Stimulated activated CD4-positive, alpha-beta T cell treated with anti-CD3 and anti-CD28 coated beads, Interleukin-15, amount 100 ng/mL, for 48 hours (primary cell): ENCODE results near the gene MYBBP1A.

Experiments used
- DNase-seq, 2 donors: peaks; one replicate each; pipeline ENCODE4 v3.0.0-alpha.2; 2020; ENCODE audit warnings: low read depth in 2 of 2

MYBBP1A gene

GRCh38 chr17:4520894-4521600 lies 34.1 kb downstream of the MYBBP1A start:
- no peak for DNase-seq

DNA sequence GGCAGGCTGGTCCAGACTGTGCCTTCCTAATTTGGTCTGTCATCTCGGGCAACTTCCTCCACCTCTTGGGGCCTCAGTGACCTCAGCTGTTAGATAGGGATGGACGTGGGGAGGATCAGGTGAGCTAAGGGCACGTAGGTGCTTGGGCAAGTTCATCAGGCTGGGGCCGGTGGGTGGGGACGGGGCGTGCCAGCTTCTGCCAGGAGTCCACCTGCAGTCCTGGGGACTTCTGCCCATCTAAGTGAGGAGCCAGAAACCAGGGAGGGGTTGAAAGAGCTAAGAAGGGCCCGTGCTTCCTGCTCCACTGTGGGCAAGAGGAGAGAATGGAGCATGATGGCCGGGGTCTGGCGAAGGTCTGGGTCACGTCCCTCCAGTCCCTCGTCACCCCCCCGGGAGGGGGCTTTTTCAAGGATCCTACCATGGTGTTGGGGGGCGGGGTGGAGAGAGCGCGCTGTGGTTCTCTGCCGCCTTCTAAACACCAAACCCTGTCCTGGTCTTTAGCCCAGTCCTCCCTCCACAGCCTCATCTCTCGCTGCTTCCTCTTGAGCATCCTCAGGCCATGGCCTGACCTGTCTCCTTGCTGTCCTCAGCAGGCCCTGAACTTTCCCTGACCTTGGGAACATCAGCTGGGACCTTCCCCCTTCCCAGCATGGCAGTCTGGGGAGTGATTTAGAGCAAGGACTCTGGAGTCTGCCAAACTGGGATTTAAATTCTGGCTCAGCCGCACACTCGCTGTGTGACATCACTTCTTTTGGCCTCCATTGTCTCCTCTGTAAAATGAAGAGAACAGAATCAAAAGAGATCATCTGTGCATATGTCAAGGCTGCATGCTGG lies 34.9 kb downstream of the MYBBP1A start:
- DNase-seq, result no peak

GRCh38 chr17:4519361-4519788 lies 35.8 kb downstream of the MYBBP1A start:
- no peak for DNase-seq

DNA sequence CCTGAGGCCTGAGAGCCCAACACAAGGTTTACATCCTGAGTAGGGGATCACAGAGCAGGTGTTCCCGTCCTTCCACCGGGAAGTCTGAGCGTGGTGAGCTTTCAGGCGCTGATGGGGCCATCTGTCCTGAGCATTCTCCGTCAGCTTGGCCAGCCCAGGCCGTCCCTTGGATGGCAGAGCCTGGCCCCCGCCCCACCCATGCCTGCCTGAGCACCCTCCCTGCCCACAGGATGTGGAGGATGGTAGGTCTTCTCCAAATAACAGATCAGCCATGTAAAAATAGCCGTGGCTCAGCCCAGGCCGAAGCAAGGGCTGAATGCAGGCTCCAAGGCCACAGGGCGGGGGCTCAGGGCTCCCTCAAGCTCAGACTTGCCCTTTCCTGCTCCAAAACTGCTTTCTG lies 36.3 kb downstream of the MYBBP1A start:
- DNase-seq, result no peak

DNA sequence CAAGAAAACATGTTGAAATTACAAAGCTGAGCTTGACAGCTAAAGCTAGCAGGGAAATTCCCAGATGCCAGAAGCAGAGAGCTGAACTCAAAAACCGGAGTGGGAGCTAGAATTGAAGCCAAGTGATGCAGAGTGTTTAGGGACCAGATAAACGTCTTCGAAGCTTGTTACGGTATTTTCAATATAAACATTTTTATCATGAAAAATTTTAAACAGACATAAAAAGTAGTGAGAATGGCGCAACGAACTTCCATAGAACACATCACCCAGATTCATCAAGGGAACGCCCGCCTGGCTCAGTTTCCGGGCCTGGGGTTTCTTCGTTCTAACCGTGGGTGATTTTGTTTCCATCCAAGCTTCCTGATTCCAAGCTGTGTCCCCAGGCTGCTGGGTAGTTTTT lies 38.4 kb downstream of the MYBBP1A start:
- no peak for DNase-seq

DNA sequence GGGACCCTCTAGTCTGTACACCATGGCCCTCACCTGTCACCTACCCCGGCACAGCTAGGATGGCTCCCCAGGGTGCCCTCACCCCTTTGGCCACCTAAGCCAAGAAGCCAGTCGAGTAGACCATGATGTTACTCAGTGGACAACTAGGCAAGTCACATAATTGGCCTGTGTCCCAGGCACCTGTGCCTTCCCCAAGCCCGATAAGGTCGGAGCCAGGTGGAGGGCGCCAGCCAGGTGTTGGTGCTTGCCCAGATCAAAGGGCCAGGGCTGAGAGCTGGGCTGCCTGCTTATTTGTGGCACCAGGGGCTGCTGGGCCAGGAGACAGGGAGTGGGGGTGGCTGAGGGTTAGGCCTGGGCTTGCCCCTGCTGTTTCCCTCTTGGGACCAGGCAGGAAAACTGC lies 39.7 kb downstream of the MYBBP1A start:
- no peak for DNase-seq

DNA sequence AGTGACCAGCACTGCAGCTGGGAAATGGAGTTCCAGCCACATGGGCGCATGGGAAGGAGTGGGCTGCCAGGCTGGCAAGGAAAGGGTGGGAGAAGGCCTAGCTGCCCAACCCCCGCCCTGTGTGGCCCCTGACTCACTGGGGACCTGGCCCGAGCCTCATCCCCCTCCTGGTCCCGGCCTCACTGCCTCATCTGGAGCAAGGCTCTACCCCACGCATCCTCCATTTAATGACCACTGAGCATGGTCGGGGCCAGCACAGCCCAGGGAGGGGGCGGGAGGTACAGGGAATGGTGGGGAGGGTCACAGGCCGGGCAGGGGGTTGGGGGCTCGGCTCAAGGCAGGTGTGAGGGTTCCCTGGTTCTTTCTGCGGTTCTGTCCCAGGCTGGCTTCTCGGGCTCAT lies 40.4 kb downstream of the MYBBP1A start:
- no peak for DNase-seq

DNA sequence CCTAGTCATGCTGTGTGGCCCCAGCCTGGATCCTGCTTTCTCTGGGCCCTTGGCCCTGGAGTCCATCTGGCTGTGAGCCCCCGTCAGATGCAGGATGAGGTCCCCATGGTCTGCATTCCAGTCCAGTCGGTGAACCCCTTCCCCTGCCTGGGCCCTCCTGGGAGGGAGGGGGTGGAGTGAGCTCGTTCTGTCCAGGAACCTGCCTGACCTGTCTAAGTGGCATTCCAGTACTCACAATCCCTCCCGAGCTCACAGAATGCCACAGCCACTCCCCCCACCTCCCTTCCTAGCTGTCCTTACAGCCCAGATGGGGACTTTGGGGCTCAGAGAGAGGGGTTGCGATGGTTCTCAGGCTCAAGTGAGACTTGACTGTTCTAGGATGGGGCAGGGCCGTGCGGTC lies 41.0 kb downstream of the MYBBP1A start:
- DNase-seq, result no peak

DNA sequence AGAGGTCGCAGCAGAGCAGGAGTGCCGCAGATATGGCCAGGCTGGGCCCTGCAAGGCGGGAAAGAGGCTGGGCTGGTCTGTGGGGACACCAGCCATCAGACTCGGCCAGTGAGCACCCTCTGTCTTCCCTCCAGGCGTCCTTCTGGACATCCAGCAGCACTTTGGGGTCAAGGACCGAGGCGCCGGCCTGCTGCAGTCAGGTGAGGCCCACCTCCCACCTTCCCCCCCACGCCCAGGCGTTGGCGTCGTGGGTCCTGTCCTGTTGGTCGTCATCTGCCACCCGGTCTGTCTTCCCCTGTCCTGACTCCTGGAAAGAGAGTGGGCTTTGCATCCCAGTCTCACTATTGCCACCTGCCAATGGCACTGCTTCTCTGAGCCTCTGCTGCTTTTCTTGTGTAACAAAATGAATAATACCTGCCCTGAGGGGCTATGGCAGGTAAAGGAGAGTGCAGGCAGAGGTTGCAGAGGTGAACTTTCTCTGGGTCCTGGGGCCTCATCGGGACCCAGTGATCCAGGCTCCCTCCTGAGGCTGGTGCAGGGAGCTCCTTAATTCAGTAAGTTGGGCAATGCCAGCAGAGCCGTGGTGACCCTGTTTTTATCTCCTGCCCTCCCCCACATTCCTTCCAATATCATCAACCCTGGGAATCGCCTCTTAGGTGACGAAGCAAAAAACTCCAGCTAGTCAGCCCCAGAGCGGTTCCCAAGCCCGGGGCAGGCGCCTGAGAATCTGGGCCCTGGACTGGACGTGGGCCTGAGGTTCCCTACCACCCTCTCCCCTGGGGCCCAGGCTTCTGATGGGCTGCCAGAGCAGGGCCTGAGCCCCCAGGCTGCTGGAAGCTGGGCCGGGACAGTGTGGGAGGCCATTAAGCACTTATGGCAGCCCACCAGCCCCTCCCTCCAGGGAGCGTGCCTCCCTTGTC lies 41.8 kb downstream of the MYBBP1A start:
- DNase-seq, result no peak

DNA sequence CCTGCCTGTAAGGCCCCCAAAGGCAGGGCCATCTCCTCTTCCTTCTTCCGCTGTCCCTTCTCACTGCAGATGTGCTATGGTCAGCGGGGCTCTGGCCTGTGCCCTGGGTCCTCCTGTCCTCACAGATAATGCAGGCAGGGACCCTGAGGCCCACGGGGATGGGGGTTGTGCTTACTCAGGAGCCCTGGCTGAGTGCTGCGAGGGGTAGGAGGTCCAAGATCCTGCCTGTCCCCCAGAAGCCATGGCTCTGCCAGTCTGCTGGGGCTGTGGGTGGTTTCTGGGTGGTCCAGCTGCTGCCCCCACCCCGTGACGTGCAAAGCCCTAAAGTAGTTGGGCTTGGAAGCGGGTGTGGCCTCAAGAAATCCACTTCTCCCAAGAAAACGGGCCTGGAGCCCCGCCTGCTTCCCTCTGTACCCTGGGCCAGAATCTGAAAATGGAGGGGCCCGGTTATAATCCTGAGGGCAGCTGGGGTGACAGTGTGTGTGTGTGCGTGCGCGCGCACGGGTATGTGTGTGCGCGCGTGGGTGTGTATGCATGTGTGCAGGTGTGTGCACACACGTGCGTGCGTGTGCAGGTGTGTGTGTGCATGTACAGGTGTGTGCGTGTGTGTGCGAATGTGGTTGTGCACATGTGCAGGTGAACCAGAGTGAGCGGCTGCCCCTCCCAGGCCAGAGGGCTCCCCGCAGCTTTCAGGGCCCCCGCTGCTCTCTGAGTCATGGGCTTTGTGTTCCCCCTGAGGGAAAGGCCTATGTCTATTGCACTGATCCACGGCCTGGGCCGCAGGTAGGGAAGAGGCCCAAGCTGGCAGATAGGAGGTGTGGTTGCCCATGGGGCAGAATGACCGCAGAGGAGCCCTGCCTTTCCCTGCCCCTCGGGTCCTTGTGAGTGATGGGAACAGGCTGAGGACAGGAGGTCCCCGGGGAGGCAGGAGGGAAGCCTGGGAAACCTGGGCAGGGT lies 42.8 kb downstream of the MYBBP1A start:
- no peak for DNase-seq

DNA sequence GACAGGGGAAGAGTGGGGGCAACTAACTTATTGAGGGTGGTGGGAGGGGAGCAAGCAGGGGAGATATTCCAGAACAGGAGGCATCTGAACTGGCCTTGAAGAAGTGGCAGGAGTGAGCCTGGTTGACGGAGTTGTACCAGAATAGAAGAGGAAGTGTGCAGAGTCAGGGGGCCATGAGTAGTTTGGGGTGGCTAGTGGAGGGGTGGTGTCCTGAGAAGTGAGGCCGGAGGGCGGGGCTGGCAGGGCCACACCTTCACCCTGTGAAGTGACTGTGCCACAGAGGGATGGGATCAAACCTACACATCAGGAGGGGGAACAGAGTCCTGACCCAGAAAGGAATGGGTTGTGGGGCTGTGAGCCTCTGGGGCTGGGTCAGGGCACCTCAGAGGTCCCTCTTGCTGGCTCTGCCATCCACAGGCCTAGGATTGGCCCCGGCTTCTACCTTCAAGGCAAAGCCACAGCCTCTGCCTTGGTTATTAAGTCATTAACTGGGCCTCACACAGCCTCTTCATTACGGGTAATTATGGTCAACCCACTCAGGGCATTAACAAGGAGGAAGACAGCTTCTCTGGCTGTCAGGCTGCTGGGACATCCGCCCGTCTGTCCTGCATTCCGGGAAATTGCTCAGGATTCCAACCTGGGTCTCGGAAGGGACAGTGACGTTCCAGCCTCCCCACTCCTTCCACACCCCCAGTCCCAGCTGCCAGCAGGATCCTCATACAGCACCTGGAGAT lies 43.8 kb downstream of the MYBBP1A start:
- no peak for DNase-seq

GRCh38 chr17:4510618-4510941 lies 44.6 kb downstream of the MYBBP1A start:
- DNase-seq, result no peak

DNA sequence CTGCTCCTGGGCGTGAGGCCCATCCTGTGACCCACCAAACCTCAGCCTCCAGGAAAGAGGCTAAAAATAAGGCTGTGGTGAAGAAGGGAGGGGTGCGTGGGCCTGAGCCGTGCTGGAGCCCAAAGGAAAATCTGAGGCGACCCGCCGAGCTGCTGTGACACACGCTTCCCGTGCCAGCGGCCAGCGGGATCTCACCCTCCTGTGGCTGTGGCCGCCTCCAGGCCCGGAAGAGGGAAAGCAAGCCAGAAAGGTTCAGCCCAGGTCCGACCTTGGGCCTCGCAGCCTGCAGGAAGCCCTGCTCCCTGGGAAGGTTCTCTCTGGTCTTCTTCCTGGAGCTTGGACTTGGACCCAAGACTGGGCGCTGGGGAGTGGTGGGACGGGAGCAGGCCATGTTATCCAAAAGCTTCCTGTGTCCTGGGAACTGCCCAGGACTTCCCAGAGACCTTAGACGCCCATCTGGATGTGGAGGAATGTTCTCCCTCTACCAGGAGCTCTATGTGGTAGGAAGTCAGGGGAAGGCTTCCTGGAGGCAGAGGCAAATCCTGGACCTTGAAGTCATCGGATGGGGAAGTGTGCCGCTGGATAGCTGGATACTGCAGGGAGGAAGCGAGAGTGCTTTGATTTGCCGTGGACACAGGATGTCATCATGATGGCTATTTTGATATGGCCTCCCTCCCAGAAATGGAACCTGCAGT lies 45.1 kb downstream of the MYBBP1A start:
- DNase-seq, result no peak

- DNase-seq, result peak in 1 of 2 donors; percentile 15
These were observed 45.8 kb downstream of the MYBBP1A start for GRCh38 chr17:4509401-4509800.

DNA sequence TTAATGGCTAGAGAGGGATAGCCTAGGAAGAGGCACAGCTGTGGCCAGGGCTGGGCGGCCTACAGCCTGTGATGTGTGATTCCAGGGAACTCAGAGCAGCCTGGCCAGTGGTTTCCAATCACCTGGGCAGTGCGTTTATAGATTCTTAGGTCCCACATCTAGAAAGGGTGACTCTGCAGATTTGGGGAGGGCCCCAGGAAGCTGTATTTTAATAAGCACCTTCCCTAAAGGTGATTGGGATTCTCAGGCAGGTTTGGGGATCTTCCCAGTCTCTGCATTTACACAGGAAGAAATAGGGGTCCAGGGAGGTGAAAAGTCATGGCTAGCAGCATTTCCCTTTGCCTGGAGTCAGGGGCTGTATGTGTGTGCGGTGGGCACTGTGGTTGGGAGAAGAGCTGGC lies 47.0 kb downstream of the MYBBP1A start:
- no peak for DNase-seq

DNA sequence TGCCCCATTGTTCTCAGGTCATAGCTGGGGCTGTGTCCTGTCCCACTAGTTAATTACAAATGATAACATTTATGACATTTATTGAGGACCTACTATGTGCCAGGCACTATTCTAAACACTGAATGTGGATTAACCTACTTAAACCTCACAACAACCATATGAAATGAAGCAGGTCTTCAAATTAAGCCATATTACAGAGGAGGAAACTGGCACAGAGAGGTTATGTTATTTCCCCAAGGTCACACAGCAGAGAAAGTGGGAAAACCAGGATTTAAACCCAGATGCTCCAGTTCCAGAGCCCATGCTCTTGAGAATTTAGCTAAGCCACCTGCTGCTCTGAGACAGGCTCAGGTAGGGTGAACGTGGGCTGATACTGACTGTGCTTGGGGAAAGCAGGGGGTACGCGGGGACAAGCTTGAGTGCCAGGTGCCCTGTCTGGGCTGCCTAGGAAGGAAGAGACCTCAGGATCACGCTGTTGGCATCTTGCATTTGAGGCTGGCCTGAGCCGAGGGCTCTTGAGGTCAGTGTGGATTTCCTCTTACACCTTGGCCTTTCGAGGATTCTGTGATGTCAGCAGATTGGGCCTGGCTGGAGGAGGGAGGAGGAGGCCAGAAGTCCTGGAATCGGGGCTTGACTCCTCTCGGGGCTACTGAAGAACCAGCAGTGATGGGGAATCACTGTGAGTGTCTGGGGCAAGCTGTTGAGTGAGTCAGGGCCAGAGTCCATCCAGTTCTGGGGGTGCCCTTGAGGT lies 47.6 kb downstream of the MYBBP1A start:
- no peak for DNase-seq

GRCh38 chr17:4506892-4507291 lies 48.3 kb downstream of the MYBBP1A start:
- DNase-seq, result no peak

DNA sequence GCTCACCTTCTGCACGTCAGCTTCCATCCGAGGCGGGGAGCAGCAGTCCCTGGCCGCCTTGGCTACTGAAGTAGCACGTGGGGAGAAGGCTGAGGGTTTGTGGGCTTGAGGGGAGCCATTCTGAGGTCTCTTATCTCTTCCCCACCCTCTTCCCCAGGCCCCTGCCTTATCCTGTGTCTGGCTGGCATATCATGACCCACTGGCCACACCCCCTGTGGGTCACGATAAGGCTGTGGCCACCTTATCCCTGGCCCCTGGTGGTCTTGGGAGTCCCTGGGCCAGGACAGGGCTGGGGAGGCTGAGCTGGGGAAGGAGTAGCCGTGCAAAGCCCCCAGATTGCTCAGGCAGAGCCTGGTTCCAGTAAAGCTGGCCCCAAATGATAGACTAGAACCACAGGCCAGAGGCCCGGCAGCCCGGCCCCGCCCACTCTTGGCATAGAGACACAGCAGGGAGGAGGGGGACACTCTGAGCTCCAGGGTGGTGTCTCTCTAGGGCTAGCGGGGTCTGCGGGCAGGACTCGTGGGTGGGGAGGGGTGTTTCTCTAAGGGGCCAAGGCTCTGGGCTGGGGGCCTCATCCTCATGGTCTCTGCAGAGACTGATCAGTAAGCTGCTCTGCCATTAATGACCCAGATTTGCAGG lies 48.9 kb downstream of the MYBBP1A start:
- DNase-seq, result no peak

- DNase-seq, result no peak
These were observed 50.0 kb downstream of the MYBBP1A start for GRCh38 chr17:4505187-4505586.
